Brain microvascular endothelial cell (primary cell): ENCODE measurements around the gene FAM118A.

Experiments used
- DNase-seq: peaks from one replicate; pipeline ENCODE4 v3.0.0-alpha.2; 2020
- H3K27ac ChIP-seq: fragments of 250-450 bp; sonication (Bioruptor Pico); 2 replicates; pipeline ENCODE4 v1.5.1; 2020; ENCODE audit warnings: mild to moderate bottlenecking, moderate library complexity
- H3K27me3 ChIP-seq: fragments of 250-450 bp; sonication (Bioruptor Pico); replicated peaks from 2 replicates; pipeline ENCODE4 v1.5.1; 2020; ENCODE audit warnings: mild to moderate bottlenecking
- H3K36me3 ChIP-seq: fragments of 250-450 bp; sonication (Bioruptor Pico); replicated peaks from 2 replicates; pipeline ENCODE4 v1.5.1; 2020; ENCODE audit warnings: mild to moderate bottlenecking
- H3K4me3 ChIP-seq: 2 replicates; pipeline ENCODE4 v1.5.1; 2011; ENCODE audit warnings: low read depth, mild to moderate bottlenecking, control low read depth, low read length, moderate library complexity
- in situ Hi-C: cut with HindIII; loops from 2 replicates; pipeline ENCODE4 v1.10.0; 2017; ENCODE audit warnings: low sequenced_read_pairs, low pct_ligation_motif_present
- TF ChIP-seq, protein P1 (sequence below): IDR thresholded peaks from 2 replicates; pipeline ENCODE4 v1.5.1; 2011; ENCODE audit warnings: low read depth, mild to moderate bottlenecking, moderate library complexity, low read length, control low read depth, inconsistent platforms; ENCODE audit errors: missing control alignments

FAM118A gene

DNA sequence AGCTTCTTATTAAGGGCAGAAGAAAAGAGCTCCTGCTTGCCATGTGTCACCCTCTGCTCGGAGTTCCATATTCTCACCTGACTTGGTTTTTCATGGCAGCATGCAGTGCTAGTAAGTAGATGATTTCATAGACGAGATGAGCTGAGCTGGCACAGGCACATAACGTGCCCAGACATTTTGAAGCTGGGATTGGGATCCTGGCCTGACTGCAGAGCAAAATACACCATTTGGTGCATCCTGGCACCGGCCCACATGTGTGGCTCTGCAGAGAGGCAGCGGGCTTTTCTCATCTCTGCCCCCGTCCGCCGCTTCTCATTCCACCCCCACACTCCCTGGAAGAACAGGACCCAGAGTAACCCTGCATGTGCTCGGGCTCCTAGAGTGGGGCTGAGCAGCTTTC, 24.8 kb downstream of the FAM118A start:
- Histone ChIP-seq H3K36me3 (peaks cover 18% of the 10 kb centered on the region), H3K4me3 (no peak overlapping the region), H3K27ac (no peak overlapping the region), H3K27me3 (no peaks in the 10 kb centered on the region)
- in situ Hi-C loops, result no loop called here
- TF ChIP-seq, protein P1, sequence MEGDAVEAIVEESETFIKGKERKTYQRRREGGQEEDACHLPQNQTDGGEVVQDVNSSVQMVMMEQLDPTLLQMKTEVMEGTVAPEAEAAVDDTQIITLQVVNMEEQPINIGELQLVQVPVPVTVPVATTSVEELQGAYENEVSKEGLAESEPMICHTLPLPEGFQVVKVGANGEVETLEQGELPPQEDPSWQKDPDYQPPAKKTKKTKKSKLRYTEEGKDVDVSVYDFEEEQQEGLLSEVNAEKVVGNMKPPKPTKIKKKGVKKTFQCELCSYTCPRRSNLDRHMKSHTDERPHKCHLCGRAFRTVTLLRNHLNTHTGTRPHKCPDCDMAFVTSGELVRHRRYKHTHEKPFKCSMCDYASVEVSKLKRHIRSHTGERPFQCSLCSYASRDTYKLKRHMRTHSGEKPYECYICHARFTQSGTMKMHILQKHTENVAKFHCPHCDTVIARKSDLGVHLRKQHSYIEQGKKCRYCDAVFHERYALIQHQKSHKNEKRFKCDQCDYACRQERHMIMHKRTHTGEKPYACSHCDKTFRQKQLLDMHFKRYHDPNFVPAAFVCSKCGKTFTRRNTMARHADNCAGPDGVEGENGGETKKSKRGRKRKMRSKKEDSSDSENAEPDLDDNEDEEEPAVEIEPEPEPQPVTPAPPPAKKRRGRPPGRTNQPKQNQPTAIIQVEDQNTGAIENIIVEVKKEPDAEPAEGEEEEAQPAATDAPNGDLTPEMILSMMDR, result no peak
- DNase-seq, result no peak

DNA sequence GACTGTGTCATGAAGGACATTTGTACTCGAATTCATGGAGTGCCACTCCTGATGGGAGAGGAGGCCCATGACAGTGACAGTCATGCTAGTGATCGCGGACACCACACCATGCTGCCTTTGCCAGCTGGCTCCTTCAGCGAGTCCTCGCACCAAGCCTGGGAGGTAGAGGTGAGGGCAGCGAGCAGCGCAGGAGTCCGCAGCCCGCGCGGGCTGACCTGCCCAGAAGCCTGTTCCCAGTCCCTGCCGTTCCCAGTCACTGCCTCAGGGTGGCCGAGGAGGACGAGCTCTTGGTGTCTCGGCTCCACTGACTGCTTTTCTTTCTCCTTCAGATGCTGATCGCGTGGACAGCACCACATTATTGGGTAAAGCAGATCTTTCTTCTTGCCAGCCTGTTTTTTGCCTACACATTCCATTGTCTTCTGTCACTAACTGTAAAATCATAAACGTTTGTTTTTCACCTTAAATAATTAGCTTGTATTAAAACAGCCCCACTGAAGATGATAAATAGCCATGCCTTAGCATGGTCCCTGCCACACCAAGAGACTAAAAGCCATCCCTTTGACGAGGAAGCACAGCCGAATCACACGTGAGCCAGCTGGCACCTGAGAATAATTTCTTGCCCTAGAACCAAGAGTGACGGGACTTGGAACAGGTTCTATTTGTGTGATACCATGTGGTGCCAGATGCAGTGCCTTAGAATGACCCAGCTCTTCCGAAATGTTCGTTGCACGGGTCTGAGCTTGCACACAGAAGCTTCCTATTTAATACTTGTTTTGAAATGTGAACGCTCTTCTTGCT, 25.5 kb downstream of the FAM118A start:
- in situ Hi-C loops, result no loop called here
- H3K27ac ChIP-seq, result no peak overlapping the region
- DNase-seq, result no peak
- TF ChIP-seq, protein P1, result peak; percentile 28
- H3K4me3 ChIP-seq, result no peak overlapping the region
- no peaks in the 10 kb centered on the region for H3K27me3 ChIP-seq
- H3K36me3 ChIP-seq, result peaks cover 16% of the 10 kb centered on the region

DNA sequence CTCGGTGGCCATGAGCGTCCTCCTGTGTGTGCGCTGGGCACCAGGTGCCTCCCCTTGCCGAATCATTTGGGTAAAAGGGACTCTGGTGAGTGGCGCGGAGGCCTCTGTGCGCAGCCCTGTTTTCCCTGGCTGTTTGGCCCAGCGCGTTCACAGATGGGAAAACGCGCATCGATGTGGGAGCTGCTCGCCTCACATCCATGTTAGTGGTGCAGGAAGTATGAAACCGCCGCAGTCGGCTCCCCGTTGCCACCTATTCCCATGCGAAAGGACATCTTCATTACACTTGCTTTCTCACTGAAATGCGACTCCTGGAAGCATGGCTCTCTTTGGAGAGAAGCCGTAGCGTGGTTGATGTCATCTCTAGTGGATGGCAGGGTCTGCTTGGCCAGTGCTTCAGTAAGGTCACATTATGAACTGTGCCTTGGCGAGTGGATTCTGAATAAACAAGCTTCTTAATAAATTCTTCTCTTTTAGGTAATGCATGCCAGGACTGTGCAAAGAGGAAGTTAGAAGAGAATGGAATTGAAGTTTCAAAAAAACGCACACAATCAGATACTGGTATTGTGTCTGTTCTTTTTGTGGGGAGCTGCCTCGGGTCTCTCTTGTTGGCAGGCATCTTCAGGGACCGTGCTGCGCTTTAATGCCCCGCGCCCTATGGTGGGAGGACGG, 26.3 kb downstream of the FAM118A start:
- Histone ChIP-seq H3K36me3 (peaks cover 17% of the 10 kb centered on the region), H3K27ac (no peak overlapping the region), H3K27me3 (no peaks in the 10 kb centered on the region), H3K4me3 (no peak overlapping the region)
- DNase-seq, result no peak
- TF ChIP-seq, protein P1, result no peak
- in situ Hi-C loops, result no loop called here

DNA sequence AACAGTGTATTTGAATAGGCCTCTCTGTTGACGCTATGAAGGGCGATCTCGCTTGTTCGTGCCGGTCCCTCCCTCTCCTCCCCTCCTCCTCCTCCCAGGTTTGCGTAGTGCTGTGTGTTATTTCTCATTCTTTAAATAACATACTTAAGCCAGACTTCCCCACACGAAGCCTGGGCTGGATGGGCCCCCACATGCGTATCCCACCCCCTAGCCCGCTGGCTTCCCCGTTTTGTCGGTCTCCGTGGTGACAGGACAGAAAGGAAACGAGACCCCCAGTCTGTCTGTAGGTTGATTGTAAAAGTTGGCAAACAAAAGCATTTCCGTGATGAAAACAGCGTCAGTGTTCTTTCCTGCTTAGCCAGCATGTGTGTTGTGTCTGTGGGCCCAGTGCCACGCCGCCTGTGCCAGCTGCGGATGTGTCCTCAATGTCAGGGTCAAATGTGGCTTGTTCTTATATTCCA, 27.3 kb downstream of the FAM118A start:
- peaks cover 16% of the 10 kb centered on the region for H3K36me3 ChIP-seq
- in situ Hi-C loops, result no loop called here
- no peaks in the 10 kb centered on the region for H3K27me3 ChIP-seq
- H3K27ac ChIP-seq, result no peak overlapping the region
- no peak overlapping the region for H3K4me3 ChIP-seq
- TF ChIP-seq, protein P1, result no peak
- DNase-seq, result no peak

DNA sequence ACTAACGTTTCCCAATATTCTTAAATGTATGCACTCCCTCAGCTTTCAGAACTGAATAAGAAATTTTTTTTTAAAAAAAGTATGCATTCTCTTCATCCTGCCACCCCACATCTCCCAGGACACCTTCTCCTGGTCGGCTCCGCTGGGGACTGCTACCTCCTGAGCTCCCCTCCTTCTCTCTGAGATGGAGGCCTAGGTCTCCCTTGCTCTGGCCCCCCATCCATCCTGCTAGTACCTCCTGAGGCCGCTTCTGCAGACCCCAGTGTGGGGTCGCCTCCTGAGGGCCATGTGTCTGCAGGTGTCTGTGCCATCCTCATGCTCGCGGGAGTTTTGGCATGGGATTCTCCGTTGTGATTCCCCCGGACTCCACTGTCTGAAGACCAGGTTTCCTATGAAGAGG, 27.8 kb downstream of the FAM118A start:
- Histone ChIP-seq H3K27me3 (no peaks in the 10 kb centered on the region), H3K36me3 (peaks cover 13% of the 10 kb centered on the region), H3K4me3 (no peak overlapping the region), H3K27ac (no peak overlapping the region)
- DNase-seq, result no peak
- TF ChIP-seq, protein P1, result no peak
- in situ Hi-C loops, result no loop called here
